GM10847 (cell line): ENCODE measurements around the gene CCDC88C.

ENCODE experiments used
- POLR2A ChIP-seq: IDR thresholded peaks from 2 replicates; pipeline ENCODE4 v1.6.1; 2011; ENCODE audit not compliant: insufficient read length; ENCODE audit errors: extremely low read depth

Gene CCDC88C

DNA sequence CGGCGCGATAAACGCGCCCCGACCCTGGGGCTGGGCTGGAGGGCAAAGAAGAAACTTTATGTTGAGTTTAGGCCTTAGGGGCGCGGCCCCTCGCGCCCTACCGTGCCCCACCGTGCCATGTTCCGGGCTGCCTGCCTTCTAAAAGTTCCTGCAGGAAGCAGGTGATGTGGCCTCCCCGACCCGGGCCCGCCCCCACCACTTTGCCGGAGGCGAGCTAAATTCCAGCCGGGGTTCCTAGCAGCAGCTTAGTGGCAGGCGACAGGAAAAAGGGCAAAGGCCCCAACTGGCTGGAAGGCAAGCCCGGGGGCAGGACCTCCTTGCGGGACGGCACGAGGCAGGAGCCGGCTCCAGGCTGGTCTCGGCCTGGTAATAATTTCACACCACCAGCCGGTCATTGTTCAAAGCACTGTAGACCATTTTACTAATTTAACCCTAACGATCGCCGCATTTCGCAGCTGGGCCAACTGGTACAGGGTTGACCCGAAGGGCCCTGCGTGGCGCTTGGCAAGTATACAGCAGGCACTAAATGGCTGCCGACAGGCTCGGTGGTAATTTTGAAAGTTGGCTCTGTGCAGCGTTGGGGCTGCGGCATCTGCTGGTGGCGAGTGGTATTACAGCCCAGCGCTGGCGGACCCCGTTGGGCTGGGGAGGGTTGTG lies 895 bp upstream of the CCDC88C start:
- peak; percentile 13 for TF ChIP-seq POLR2A

DNA sequence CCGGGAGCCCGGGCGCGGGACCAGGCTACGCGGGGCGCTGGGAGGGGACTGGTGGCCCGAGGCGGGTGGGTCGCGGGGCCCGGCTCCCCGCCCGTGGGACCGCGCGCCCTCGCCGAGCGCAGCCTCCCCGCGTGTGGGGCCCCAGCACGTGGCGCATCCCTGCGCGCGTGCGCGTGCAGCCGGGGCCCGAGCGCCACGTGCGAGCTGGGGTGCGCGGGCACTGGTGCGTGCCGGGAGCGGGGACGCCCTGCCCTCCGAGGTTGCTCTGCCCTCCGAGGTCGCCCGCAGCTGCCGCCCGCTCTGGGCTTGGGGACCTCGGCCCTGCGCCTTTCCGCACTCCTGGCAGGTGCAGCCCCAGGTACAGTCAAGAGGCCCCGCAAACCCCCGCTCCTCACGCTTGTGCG lies 365 bp upstream of the CCDC88C start:
- peak; percentile 5 for TF ChIP-seq POLR2A

- TF ChIP-seq POLR2A = no peak
Measured at GRCh38 chr14:91416744-91417119, 888 bp downstream of the CCDC88C start.

- peak; percentile 8 for TF ChIP-seq POLR2A
Measured at GRCh38 chr14:91415794-91416743, 1.6 kb downstream of the CCDC88C start.

DNA sequence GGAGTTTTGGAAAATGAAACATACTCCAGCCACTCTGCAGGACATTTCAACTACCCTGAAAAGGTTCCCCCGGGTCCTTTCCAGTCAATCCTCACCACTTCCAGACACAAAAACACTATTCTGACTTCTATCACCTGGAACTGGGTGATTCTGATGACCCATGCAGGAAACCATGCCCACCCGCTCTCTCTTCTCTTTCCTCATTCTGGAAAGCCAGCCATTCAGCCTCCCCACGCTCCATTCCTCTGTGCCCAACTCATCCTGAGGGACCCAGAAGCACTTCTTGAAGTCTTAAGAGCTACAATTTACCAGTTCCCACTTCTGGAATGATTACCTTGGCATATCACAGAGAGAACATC lies 3.2 kb downstream of the CCDC88C start:
- no peak for TF ChIP-seq POLR2A

- no peak for TF ChIP-seq POLR2A
Measured at GRCh38 chr14:91413547-91414474, 3.8 kb downstream of the CCDC88C start.

DNA sequence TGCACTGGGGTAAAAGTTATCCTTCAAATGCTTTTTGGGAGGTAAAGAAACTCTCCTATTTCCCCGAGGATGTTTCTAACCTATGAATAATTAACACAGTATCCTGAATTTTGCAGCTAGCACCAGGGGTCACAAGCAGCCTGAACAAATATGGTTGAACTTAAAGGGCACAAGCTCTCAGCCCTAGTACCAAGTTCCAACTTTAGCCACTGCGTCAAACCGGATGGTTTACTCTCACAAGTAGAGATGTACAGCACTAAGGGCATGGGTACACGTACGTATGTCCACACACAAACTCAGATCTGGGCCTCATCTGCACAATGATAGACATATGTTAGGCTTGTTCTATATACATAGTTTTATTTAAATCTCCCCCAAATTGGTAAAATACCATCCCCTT lies 4.7 kb downstream of the CCDC88C start:
- no peak for TF ChIP-seq POLR2A

GRCh38 chr14:91410771-91411536 lies 6.7 kb downstream of the CCDC88C start:
- TF ChIP-seq POLR2A = no peak

DNA sequence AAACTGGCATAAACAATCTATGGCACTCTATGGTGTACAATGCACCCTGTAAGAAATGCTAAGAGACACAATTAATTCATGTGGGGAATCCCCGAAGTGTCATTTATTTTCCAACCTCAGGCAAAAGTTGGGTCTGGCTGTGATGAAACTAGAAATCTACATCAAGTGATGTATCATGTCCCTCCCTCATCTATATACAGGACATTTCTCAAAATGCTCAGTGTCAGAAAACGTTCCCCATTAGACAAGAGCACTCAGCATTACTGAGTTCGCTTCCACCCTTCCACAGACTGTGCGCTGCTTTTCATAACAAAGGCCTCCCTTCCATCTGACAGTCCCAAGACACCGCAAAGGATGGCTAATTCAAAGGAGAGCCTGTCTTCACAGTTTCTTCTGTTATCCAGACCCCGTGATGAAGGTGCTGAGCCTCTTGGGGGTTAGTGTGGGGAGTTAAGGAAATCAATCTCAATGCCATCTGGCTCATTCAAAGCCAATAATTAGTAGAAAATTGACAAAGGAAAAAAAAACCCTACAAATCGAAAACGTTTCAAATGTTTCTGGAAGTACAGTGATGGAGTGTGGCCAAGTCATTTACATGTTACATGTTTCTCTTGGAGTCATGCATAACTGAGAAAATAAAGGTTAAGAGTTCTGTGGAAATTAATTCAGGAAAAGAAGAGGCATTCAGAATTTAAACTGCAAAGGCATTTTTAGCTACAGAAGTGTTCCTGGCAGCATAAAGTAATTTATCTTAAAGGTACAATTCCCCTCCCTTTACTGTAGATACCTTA lies 7.5 kb downstream of the CCDC88C start:
- no peak for TF ChIP-seq POLR2A

DNA sequence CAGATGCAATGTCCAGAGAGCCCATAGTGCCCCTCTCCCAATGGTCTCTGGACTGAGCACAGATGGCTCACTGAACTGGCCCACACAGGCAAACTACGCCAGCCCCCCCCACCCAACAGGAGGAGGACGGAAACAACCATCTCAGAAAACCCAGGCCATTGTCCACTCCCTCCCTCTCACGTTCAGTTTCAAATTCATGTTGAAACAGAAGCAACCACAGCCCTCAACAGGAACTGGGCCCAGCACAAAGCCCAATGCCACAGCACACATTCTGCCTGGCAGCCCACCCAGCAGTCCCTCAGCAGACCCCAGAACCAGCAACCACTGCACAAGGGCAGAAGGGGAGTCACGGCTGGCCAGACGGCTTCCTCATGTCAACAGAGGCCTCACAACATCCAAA lies 10.6 kb downstream of the CCDC88C start:
- no peak for TF ChIP-seq POLR2A

GRCh38 chr14:91406451-91406850 lies 11.2 kb downstream of the CCDC88C start:
- TF ChIP-seq POLR2A = no peak

GRCh38 chr14:91405724-91406435 lies 11.7 kb downstream of the CCDC88C start:
- TF ChIP-seq POLR2A = no peak

- no peak for TF ChIP-seq POLR2A
Measured at GRCh38 chr14:91405241-91405721, 12.3 kb downstream of the CCDC88C start.

GRCh38 chr14:91402771-91403600 lies 14.6 kb downstream of the CCDC88C start:
- no peak for TF ChIP-seq POLR2A
